Ovary (tissue), 3 donors: ENCODE results near the gene ATP9A.
"Not testable (repeated sequence)": the region's sequence is repeated elsewhere in the genome, so short reads cannot be mapped to it uniquely, and the experiment has no call there.

Source experiments
- CTCF ChIP-seq, 3 donors: fragments of 450-650 bp in 2 of 3; fragments of 200-600 bp in 1 of 3; IDR thresholded peaks; one replicate each; pipeline versions ENCODE4 v1.5.1 to v1.8.0; 2016 to 2022; ENCODE audit warnings: antibody characterized with exemption in 3 of 3, mild to moderate bottlenecking in 1 of 3
- EP300 ChIP-seq: sonication (generic); formaldehyde crosslinking; IDR thresholded peaks from one replicate; pipeline ENCODE4 v1.6.1; 2017; ENCODE audit warnings: antibody characterized with exemption
- POLR2A ChIP-seq: fragments of 450-650 bp; IDR thresholded peaks from one replicate; pipeline ENCODE4 v1.6.1; 2017; ENCODE audit warnings: antibody characterized with exemption, mild to moderate bottlenecking, moderate library complexity
- donor health status: DM: no; HTN: no; CAD: no.

- TF ChIP-seq CTCF (IDR thresholded peaks at IDR 0.05); POLR2A; EP300: not testable (repeated sequence)
Observed at GRCh38 chr20:51778229-51778759, 10.1 kb upstream of the ATP9A start.
